ENCODE data around the gene MKNK1.

DNA sequence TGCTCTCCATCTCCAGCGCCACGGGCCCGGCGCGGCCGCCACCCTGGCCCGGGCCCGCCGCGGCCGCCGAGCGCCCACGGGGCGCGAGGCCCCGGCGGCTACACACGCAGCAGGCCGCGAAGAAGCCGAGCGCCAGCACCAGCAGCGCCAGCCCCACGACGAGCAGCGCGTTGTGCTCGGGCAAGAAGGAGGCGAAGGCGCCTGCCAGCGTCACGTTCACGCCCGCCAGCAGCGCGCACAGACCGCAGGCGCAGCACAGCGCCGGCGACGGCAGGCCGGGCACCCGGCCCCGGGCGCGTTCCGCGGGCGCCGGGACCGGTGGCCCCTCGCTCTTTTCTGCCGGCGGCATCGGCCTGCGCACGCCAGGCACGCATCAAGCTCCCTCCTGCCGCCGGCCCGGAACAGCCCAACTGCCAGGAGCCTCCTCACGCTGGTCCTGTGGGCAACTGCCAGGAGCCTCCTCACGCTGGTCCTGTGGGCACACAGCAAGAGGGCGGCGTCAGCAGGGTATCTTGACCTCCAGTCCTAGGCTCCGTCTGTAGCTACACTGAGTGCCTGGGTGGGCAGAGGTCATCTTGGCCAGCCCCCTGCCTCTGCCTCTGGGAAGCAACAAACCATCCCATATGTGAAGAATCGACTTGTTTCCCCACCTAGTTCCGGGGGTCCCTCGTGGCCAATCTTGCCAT lies 70.7 kb downstream of the MKNK1 start:
- TF ChIP-seq, protein P1, sequence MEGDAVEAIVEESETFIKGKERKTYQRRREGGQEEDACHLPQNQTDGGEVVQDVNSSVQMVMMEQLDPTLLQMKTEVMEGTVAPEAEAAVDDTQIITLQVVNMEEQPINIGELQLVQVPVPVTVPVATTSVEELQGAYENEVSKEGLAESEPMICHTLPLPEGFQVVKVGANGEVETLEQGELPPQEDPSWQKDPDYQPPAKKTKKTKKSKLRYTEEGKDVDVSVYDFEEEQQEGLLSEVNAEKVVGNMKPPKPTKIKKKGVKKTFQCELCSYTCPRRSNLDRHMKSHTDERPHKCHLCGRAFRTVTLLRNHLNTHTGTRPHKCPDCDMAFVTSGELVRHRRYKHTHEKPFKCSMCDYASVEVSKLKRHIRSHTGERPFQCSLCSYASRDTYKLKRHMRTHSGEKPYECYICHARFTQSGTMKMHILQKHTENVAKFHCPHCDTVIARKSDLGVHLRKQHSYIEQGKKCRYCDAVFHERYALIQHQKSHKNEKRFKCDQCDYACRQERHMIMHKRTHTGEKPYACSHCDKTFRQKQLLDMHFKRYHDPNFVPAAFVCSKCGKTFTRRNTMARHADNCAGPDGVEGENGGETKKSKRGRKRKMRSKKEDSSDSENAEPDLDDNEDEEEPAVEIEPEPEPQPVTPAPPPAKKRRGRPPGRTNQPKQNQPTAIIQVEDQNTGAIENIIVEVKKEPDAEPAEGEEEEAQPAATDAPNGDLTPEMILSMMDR (IDR thresholded peaks at IDR 0.05) = peak; percentile 56
- TF ChIP-seq POLR2AphosphoS5 (IDR thresholded peaks at IDR 0.05; ENCODE audit: low read depth, low read length) (no peak), SIN3A (IDR thresholded peaks at IDR 0.05; ENCODE audit: borderline replicate concordance, insufficient read depth, low read depth, low read length) (no peak), TCF7L2 (IDR thresholded peaks at IDR 0.05; ENCODE audit: low read depth, low read length) (no peak)
- TF ChIP-seq, protein P2, sequence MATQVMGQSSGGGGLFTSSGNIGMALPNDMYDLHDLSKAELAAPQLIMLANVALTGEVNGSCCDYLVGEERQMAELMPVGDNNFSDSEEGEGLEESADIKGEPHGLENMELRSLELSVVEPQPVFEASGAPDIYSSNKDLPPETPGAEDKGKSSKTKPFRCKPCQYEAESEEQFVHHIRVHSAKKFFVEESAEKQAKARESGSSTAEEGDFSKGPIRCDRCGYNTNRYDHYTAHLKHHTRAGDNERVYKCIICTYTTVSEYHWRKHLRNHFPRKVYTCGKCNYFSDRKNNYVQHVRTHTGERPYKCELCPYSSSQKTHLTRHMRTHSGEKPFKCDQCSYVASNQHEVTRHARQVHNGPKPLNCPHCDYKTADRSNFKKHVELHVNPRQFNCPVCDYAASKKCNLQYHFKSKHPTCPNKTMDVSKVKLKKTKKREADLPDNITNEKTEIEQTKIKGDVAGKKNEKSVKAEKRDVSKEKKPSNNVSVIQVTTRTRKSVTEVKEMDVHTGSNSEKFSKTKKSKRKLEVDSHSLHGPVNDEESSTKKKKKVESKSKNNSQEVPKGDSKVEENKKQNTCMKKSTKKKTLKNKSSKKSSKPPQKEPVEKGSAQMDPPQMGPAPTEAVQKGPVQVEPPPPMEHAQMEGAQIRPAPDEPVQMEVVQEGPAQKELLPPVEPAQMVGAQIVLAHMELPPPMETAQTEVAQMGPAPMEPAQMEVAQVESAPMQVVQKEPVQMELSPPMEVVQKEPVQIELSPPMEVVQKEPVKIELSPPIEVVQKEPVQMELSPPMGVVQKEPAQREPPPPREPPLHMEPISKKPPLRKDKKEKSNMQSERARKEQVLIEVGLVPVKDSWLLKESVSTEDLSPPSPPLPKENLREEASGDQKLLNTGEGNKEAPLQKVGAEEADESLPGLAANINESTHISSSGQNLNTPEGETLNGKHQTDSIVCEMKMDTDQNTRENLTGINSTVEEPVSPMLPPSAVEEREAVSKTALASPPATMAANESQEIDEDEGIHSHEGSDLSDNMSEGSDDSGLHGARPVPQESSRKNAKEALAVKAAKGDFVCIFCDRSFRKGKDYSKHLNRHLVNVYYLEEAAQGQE (IDR thresholded peaks at IDR 0.05; ENCODE audit: insufficient read depth in 1 of 2, low read depth in 2 of 2, low read length in 1 of 2) = no peak
